HCT116 (cell line): Measurements from ENCODE around the gene PRIMA1. TPM values are rescaled to one million over a fixed set of nuclear protein-coding genes. Genes with fewer than 3 reads are reported as not detected.

Source experiments
- ATAC-seq: fragments of 200-7000 bp; cut with Tn5 transposase; 2 replicates; pipeline ENCODE4 v1.9.1; 2020; ENCODE audit warnings: mild to moderate bottlenecking, moderate library complexity
- BruUV-seq: library from RNA; stranded (reverse); fragments of 400-500 nt; replicated peaks from 2 replicates; lab custom pipeline; 2021; lab: Mats Ljungman, UMichigan
- CTCF ChIA-PET: fragments of 300-600 bp; sonication (Branson Sonifier 250); formaldehyde crosslinking; loops from one replicate; lab custom pipeline; 2021; ENCODE audit warnings: antibody characterized with exemption; lab: Charles Lee
- POLR2A ChIA-PET: fragments of 300-600, 350-600 bp; sonication (Branson Sonifier 250); formaldehyde crosslinking; loops from one replicate; lab custom pipeline; 2021; ENCODE audit warnings: antibody characterized with exemption; lab: Charles Lee
- RAD21 ChIA-PET, 2 experiments: fragments of 300-600 bp; sonication (Branson Sonifier 250); formaldehyde crosslinking; loops; one replicate each; lab custom pipeline; 2023; ENCODE audit warnings: low total read pairs in 2 of 2; ENCODE audit not compliant: uncharacterized antibody in 2 of 2, unreplicated experiment in 2 of 2, low non-redundant PET in 1 of 2; lab: Charles Lee
- DNase-seq: peaks from one replicate; pipeline ENCODE4 v3.0.0-alpha.2; 2010; ENCODE audit warnings: low read depth, low spot score
- H2AFZ ChIP-seq: fragments of 200-600 bp; shearing (Covaris generic), sonication (generic); 2 replicates; pipeline ENCODE4 v1.6.1; 2017; ENCODE audit warnings: low read depth, mixed run types, mixed read lengths, antibody characterized with exemption, low read length; ENCODE audit not compliant: poor library complexity, severe bottlenecking
- H3K27ac ChIP-seq: 2 replicates; pipeline ENCODE4 v1.5.1; 2012; ENCODE audit warnings: low read depth, low read length
- H3K27me3 ChIP-seq: fragments of 200-600 bp; sonication (generic); 2 replicates; pipeline ENCODE4 v1.6.1; 2016; ENCODE audit warnings: mixed run types, low read length, mixed read lengths; ENCODE audit not compliant: insufficient read depth
- H3K36me3 ChIP-seq, 2 experiments: fragments of 200-500 bp in 1 of 2; fragments of 200-600 bp in 1 of 2; sonication (Bioruptor generic) in 1 of 2; sonication (generic) in 1 of 2; 2 replicates each; pipeline versions ENCODE4 v1.5.1 to v1.6.1; 2014 to 2016; ENCODE audit warnings: low read length in 2 of 2, inconsistent platforms in 1 of 2, mixed read lengths in 1 of 2, mixed run types in 1 of 2; ENCODE audit not compliant: insufficient read depth in 2 of 2, control insufficient read depth in 1 of 2
- H3K4me1 ChIP-seq, 2 experiments: fragments of 200-600 bp in 1 of 2; sonication (generic) in 1 of 2; 2 replicates each; pipeline versions ENCODE4 v1.5.1 to v1.6.1; 2012 to 2017; ENCODE audit warnings: low read length in 2 of 2, inconsistent platforms in 1 of 2, mild to moderate bottlenecking in 1 of 2, mixed read lengths in 1 of 2, mixed run types in 1 of 2, moderate library complexity in 1 of 2; ENCODE audit not compliant: insufficient read depth in 2 of 2, control insufficient read depth in 1 of 2
- H3K4me2 ChIP-seq: fragments of 200-600 bp; sonication (generic); 2 replicates; pipeline ENCODE4 v1.6.1; 2017; ENCODE audit warnings: mixed run types, low read length, mixed read lengths
- H3K4me3 ChIP-seq, 2 experiments: fragments of 200-600 bp in 1 of 2; sonication (generic) in 1 of 2; replicated peaks in 1 of 2; 2 replicates each; pipeline ENCODE4 v1.5.1; 2011 to 2016; ENCODE audit warnings: low read length in 2 of 2, control low read depth in 1 of 2, low read depth in 1 of 2, mild to moderate bottlenecking in 1 of 2, mixed read lengths in 1 of 2, mixed run types in 1 of 2
- H3K79me2 ChIP-seq: fragments of 200-600 bp; sonication (generic); 2 replicates; pipeline ENCODE4 v1.6.1; 2017; ENCODE audit warnings: mild to moderate bottlenecking, mixed run types, low read length, moderate library complexity, mixed read lengths; ENCODE audit not compliant: insufficient read depth
- H3K9ac ChIP-seq: fragments of 200-600 bp; sonication (generic); 2 replicates; pipeline ENCODE4 v1.6.1; 2016; ENCODE audit warnings: low read length, mixed read lengths
- H3K9me2 ChIP-seq: fragments of 200-600 bp; sonication (generic), shearing (Covaris generic); 2 replicates; pipeline ENCODE4 v1.6.1; 2017; ENCODE audit warnings: mixed run types, mild to moderate bottlenecking, moderate library complexity; ENCODE audit not compliant: insufficient read depth
- H3K9me3 ChIP-seq, 2 experiments: fragments of 200-500 bp in 1 of 2; fragments of 200-600 bp in 1 of 2; sonication (Bioruptor generic) in 1 of 2; sonication (generic) in 1 of 2; 2 replicates each; pipeline ENCODE4 v1.6.1; 2014 to 2017; ENCODE audit warnings: low read length in 2 of 2, mixed read lengths in 2 of 2, inconsistent platforms in 1 of 2, low read depth in 1 of 2, mild to moderate bottlenecking in 1 of 2, mixed run types in 1 of 2, moderate library complexity in 1 of 2; ENCODE audit not compliant: control insufficient read depth in 1 of 2, insufficient read depth in 1 of 2
- H4K20me1 ChIP-seq: fragments of 200-600 bp; sonication (generic), shearing (Covaris generic); 2 replicates; pipeline ENCODE4 v1.6.1; 2017; ENCODE audit warnings: mixed run types, mild to moderate bottlenecking, moderate library complexity; ENCODE audit not compliant: insufficient read depth
- CBX3 ChIP-seq: IDR thresholded peaks from 2 replicates; pipeline ENCODE4 v1.6.1; 2012; ENCODE audit warnings: low read depth
- CEBPB ChIP-seq: IDR thresholded peaks from 2 replicates; pipeline ENCODE4 v1.6.1; 2012; ENCODE audit warnings: low read depth
- CTCF ChIP-seq, 3 experiments: fragments of 200-600 bp in 1 of 3; sonication (generic) in 1 of 3; IDR thresholded peaks in 2 of 3; conservative IDR thresholded peaks in 1 of 3; 2 replicates each; pipeline ENCODE4 v1.5.1; 2012 to 2017; ENCODE audit warnings: low read depth in 2 of 3, low read length in 2 of 3, antibody characterized with exemption in 1 of 3, borderline replicate concordance in 1 of 3, control low read depth in 1 of 3, mild to moderate bottlenecking in 1 of 3, mixed read lengths in 1 of 3, mixed run types in 1 of 3, moderate library complexity in 1 of 3; ENCODE audit not compliant: insufficient read depth in 1 of 3
- EGR1 ChIP-seq: IDR thresholded peaks from 2 replicates; pipeline ENCODE4 v1.6.1; 2012; ENCODE audit warnings: low read depth
- ELF1 ChIP-seq: IDR thresholded peaks from 2 replicates; pipeline ENCODE4 v1.6.1; 2012; ENCODE audit warnings: low read depth, borderline replicate concordance
- EZH2 ChIP-seq: fragments of 200-600 bp; sonication (generic); IDR thresholded peaks from 2 replicates; pipeline ENCODE4 v1.6.1; 2017; ENCODE audit warnings: antibody characterized with exemption, mixed run types
- EZH2phosphoT487 ChIP-seq: fragments of 200-600 bp; IDR thresholded peaks from 2 replicates; pipeline ENCODE4 v1.6.1; 2018; ENCODE audit warnings: antibody characterized with exemption, borderline replicate concordance
- FOSL1 ChIP-seq: IDR thresholded peaks from 2 replicates; pipeline ENCODE4 v1.6.1; 2012; ENCODE audit warnings: low read depth
- JUND ChIP-seq: IDR thresholded peaks from 2 replicates; pipeline ENCODE4 v1.6.1; 2012
- MAX ChIP-seq: IDR thresholded peaks from 2 replicates; pipeline ENCODE4 v1.6.1; 2012
- POLR2A ChIP-seq: IDR thresholded peaks from 2 replicates; pipeline ENCODE4 v1.7.0; 2011; ENCODE audit warnings: borderline replicate concordance; ENCODE audit not compliant: insufficient read depth, insufficient read length; ENCODE audit errors: extremely low read depth
- POLR2AphosphoS5 ChIP-seq: IDR thresholded peaks from 2 replicates; pipeline ENCODE4 v1.6.1; 2011; ENCODE audit warnings: mild to moderate bottlenecking, low read depth, low read length, moderate library complexity
- RAD21 ChIP-seq: IDR thresholded peaks from 2 replicates; pipeline ENCODE4 v1.6.1; 2012; ENCODE audit warnings: low read depth, mild to moderate bottlenecking
- REST ChIP-seq: IDR thresholded peaks from 2 replicates; pipeline ENCODE4 v1.6.1; 2012; ENCODE audit warnings: low read depth
- SP1 ChIP-seq: IDR thresholded peaks from 2 replicates; pipeline ENCODE4 v1.6.1; 2012; ENCODE audit warnings: low read depth
- SRF ChIP-seq: IDR thresholded peaks from 2 replicates; pipeline ENCODE4 v1.6.1; 2012; ENCODE audit warnings: low read depth
- YY1 ChIP-seq: IDR thresholded peaks from 2 replicates; pipeline ENCODE4 v1.6.1; 2011; ENCODE audit warnings: low read length, low read depth, moderate library complexity, mild to moderate bottlenecking; ENCODE audit not compliant: insufficient replicate concordance; ENCODE audit errors: extremely low read depth
- ZBTB33 ChIP-seq: IDR thresholded peaks from 2 replicates; pipeline ENCODE4 v1.6.1; 2011; ENCODE audit warnings: mild to moderate bottlenecking, low read length, moderate library complexity; ENCODE audit not compliant: insufficient replicate concordance; ENCODE audit errors: extremely low read depth
- ZFX ChIP-seq: fragments of 450-650 bp; IDR thresholded peaks from 2 replicates; pipeline ENCODE4 v1.6.1; 2017
- intact Hi-C: fragments of 100-400 bp; cut with micrococcal nuclease; formaldehyde crosslinking; loops from 2 replicates; pipeline ENCODE4 v1.10.0; 2022
- total RNA-seq: library from RNA; stranded (reverse); gene quantifications from one replicate; pipeline ENCODE4 v1.2.1, GENCODE V29; 2021; ENCODE audit not compliant: unreplicated experiment

Gene PRIMA1
- total RNA-seq, 1 experiment from 2014 or later, result 1.5 TPM

GRCh38 chr14:93772263-93772662, 16.0 kb downstream of the PRIMA1 start:
- Histone ChIP-seq H3K27ac (no peak overlapping the region), H3K4me3 (no peak overlapping the region), H3K4me2 (no peak overlapping the region), H3K79me2 (no peaks in the 10 kb centered on the region), H4K20me1 (no peaks in the 10 kb centered on the region), H3K4me1 (no peaks in the 10 kb centered on the region), H3K9ac (no peak overlapping the region), H3K9me3 (no peaks in the 10 kb centered on the region), H3K36me3 (no peaks in the 10 kb centered on the region), H3K9me2 (no peaks in the 10 kb centered on the region), H3K27me3 (no peaks in the 10 kb centered on the region), H2AFZ (no peak overlapping the region)
- ATAC-seq (no peak), DNase-seq (no peak)
- ChIA-PET CTCF (no interaction called here), POLR2A (no interaction called here), RAD21 (no interaction called here)
- BruUV-seq, result no TSS peak
- intact Hi-C loops, result no loop called here
- TF ChIP-seq ZFX (no peak), CTCF (IDR thresholded peaks at IDR 0.05 in 2 of 3, conservative IDR thresholded peaks at IDR 0.05 in 1 of 3; ENCODE audit: borderline replicate concordance in 1 of 3, insufficient read depth in 1 of 3, low read depth in 2 of 3, low read length in 2 of 3) (no peak), SP1 (no peak), YY1 (no peak), RAD21 (no peak), CBX3 (no peak), EGR1 (no peak), CEBPB (no peak), EZH2 (no peak), REST (no peak), EZH2phosphoT487 (no peak), ZBTB33 (no peak), POLR2A (no peak), MAX (no peak), ELF1 (no peak), FOSL1 (no peak), JUND (no peak), POLR2AphosphoS5 (no peak), SRF (no peak)
- TF ChIP-seq, all 23 proteins: peak for 0
